ENCODE results near the gene PGAP3.

Gene PGAP3

GRCh38 chr17:39704821-39705551 lies 17.1 kb upstream of the PGAP3 start:
- no peak for TF ChIP-seq CTCF (IDR thresholded peaks at IDR 0.05)
- TF ChIP-seq ZFX (IDR thresholded peaks at IDR 0.05; ENCODE audit: borderline replicate concordance) = no peak
- peak overlapping the region; percentile 90 for H3K27ac ChIP-seq

- H3K27ac ChIP-seq = peak overlapping the region; percentile 90
- TF ChIP-seq CTCF (IDR thresholded peaks at IDR 0.05) (no peak), ZFX (IDR thresholded peaks at IDR 0.05; ENCODE audit: borderline replicate concordance) (no peak)
Measured at GRCh38 chr17:39703913-39704312, 16.1 kb upstream of the PGAP3 start.

- H3K27ac ChIP-seq = peak overlapping the region; percentile 90
- TF ChIP-seq CTCF (IDR thresholded peaks at IDR 0.05) (no peak), ZFX (IDR thresholded peaks at IDR 0.05; ENCODE audit: borderline replicate concordance) (no peak)
Measured at GRCh38 chr17:39702901-39703893, 15.3 kb upstream of the PGAP3 start.

- peak overlapping the region; percentile 90 for H3K27ac ChIP-seq
- TF ChIP-seq CTCF (IDR thresholded peaks at IDR 0.05) (no peak), ZFX (IDR thresholded peaks at IDR 0.05; ENCODE audit: borderline replicate concordance) (no peak)
Measured at GRCh38 chr17:39701784-39702422, 14.0 kb upstream of the PGAP3 start.

GRCh38 chr17:39701012-39701783 lies 13.3 kb upstream of the PGAP3 start:
- TF ChIP-seq CTCF (IDR thresholded peaks at IDR 0.05) = no peak
- no peak for TF ChIP-seq ZFX (IDR thresholded peaks at IDR 0.05; ENCODE audit: borderline replicate concordance)
- H3K27ac ChIP-seq = peak overlapping the region; percentile 90

- peak overlapping the region; percentile 90 for H3K27ac ChIP-seq
- no peak for TF ChIP-seq CTCF (IDR thresholded peaks at IDR 0.05)
- TF ChIP-seq ZFX (IDR thresholded peaks at IDR 0.05; ENCODE audit: borderline replicate concordance) = no peak
Measured at GRCh38 chr17:39700148-39700987, 12.5 kb upstream of the PGAP3 start.

Data from 22Rv1 (cell line).